Putamen (tissue), 1 donor: ENCODE results near the gene CATSPERB.
"Not testable (repeated sequence)": the region's sequence is repeated elsewhere in the genome, so short reads cannot be mapped to it uniquely, and the experiment has no call there.

Source experiments
- DNase-seq: peaks from one replicate; pipeline ENCODE4 v3.0.0-alpha.2; 2016; ENCODE audit warnings: low spot score

Gene CATSPERB

DNA sequence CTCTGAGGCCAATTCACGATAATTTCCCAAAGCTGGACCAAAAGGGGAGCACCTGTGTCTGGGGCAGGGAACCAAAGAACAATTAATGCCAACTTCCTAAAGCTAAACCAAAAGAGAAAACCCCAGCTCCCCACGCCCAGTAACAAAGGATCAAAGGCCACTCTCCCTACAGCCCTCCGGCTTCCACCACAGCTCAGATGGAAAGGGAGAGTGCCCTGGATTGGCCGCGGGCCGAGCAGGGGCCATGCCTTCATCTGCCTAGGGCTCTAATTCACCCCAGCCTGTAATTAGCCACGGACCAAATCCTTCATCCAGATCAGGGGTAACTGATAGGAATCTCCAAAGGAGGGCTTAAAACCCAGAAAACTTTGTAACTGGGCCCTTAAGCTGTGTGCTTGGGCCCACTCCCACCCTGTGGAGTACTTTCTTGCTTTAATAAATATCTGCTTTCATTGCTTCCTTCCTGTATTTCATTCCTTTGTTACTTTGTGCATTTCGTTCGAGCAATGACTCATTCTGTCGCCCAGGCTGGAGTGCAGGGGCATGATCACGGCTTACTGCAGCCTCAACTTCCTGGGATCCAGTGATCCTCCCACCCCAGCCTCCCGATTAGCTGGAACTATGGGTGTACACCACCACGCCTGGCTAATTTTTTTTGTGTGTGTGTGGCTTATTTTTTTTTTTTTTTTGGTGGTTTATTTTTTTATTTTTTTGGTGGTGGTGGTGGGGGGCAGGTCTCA is 156.2 kb downstream of the CATSPERB start:
- DNase-seq, result no peak

GRCh38 chr14:91573894-91574837 is 157.7 kb downstream of the CATSPERB start:
- peak; percentile 47 for DNase-seq

- no peak for DNase-seq
Observed at GRCh38 chr14:91573528-91573893, 158.4 kb downstream of the CATSPERB start.

DNA sequence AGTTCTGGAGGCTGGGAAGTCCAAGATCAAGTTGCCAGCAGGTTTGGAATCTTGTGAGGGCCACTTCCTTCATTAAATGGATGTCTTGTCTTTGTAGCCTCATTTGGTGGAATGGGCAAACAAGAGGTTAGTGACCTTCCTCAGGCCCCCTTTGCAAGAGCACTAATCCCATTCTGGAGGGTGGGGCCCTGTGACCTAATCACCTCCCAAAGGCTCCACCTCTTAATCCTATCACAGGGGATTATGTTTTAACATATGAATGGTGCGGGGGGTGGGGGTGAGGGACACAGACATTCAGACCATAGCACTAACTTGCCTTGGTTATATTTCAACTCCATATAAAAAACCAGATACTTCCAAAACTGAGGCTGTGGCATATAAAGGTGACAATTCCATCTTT is 161.9 kb downstream of the CATSPERB start:
- DNase-seq, result no peak

GRCh38 chr14:91569301-91569700 is 162.6 kb downstream of the CATSPERB start:
- no peak for DNase-seq

- no peak for DNase-seq
Observed at GRCh38 chr14:91568626-91569025, 163.3 kb downstream of the CATSPERB start.

GRCh38 chr14:91567827-91568226 is 164.1 kb downstream of the CATSPERB start:
- DNase-seq, result not testable (repeated sequence)

DNA sequence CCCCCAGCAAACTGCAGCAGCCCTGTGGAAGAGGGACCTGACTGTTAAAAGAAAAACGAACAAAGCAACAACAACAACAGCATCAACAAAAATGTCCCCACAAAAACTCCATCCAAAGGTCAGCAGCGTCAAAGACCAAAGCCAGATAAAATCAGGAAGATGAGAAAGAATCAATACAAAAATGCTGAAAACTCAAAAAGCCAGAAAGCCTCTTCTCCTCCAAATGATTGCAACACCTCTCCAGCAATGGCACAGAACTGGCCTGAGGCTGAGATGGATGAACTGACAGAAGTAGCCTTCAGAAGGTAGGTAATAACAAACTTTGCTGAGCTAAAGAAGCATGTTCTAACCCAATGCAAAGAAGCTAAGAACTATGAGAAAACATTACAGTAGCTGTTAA is 176.4 kb downstream of the CATSPERB start:
- DNase-seq, result no peak

DNA sequence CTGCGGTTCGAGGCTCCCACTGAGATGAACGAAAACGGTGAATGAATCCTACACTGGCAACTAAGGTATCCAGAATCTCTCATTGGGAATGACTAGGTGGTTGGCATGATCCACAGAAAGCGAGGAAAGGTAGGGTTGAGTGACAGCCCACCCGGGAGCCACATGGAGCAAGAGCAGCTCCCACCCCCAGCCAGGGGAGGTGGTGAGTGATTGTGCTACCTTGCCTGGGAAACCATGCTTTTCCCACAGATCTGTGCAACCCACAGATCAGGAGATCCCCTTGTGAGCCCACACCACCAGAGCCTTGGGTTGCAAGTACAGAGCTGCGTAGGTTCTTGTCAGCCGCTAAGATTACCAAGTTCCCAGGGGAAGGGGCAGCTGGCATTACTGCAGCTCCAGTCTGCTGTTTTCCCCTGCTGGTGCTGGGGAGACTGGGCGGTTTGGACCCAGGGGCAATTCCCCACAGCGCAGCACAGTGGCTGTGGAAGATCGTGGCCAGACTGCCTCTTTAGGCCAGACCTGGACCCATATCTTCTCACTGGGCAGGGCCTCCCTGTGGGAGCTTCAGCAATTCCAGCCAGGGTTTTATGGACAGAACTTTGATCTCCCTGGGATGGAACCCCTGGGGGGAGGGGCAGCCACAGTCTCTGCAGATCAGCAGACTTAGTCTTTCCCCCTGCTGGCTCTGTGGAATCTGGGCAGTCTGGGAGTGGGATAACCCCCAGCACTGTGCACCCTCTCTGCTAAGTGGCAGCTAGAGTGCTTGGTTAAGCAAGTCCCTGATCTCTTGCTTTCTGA is 177.2 kb downstream of the CATSPERB start:
- DNase-seq, result no peak

GRCh38 chr14:91548108-91548507 is 183.8 kb downstream of the CATSPERB start:
- no peak for DNase-seq

DNA sequence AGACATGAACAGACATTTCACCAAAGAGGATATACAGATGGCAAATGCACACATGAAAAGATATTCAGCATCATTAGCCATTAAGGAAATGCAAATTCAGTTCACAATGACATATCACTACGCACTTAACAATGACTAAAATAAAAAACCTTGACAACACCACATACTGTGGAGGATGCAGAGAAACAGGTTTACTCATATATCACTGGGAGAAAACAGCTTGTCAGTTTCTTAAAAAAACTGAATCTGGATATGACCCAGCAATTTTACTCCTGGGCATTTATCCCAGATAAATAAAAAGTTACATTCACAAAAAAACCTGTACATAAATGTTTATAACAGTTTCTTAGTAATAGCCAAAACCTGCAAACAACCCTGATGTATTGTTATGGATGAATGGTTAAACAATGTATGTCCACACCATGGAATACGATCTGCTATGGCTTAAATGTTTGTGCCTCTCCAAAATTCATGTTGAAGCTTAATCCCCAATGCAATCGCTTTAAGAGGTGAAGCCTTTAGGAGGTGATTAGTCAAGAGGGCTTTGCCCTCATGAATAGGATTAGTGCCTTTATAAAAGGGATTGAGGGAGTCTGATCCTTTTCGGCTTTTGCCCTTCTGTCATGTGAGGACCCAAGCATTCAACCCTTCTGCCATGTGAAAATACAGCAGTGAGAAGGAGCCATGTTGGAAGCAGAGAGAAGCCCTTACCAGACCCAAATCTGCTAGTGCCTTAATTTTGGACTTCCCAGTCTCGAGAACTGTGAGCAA is 185.8 kb downstream of the CATSPERB start:
- DNase-seq, result no peak

GRCh38 chr14:91545204-91545603 is 186.7 kb downstream of the CATSPERB start:
- DNase-seq, result no peak

- no peak for DNase-seq
Observed at GRCh38 chr14:91536327-91536726, 195.6 kb downstream of the CATSPERB start.

GRCh38 chr14:91534059-91534458 is 197.8 kb downstream of the CATSPERB start:
- not testable (repeated sequence) for DNase-seq

DNA sequence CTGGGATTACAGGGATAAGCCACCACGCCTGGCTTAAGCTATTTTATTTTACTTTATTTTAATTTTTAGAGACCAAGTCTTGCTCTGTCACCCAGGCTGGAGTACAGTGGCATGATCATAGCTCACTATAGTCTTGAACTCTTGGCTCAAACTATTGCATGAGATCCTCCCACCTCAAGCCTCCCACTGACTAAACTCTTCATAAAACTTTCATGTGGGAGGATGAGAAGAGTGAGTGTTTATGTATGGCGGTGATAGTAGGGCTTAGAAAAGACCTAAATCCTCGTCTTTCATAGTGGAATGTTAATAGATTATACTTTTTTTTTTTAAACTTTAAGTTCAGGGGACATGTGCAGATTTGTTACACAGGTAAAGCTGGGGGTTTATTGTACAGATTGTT is 198.3 kb downstream of the CATSPERB start:
- DNase-seq, result no peak
